Measurements from ENCODE around the gene SMIM22.
"Not testable (repeated sequence)": the region's sequence is repeated elsewhere in the genome, so short reads cannot be mapped to it uniquely, and the experiment has no call there.

The SMIM22 gene

DNA sequence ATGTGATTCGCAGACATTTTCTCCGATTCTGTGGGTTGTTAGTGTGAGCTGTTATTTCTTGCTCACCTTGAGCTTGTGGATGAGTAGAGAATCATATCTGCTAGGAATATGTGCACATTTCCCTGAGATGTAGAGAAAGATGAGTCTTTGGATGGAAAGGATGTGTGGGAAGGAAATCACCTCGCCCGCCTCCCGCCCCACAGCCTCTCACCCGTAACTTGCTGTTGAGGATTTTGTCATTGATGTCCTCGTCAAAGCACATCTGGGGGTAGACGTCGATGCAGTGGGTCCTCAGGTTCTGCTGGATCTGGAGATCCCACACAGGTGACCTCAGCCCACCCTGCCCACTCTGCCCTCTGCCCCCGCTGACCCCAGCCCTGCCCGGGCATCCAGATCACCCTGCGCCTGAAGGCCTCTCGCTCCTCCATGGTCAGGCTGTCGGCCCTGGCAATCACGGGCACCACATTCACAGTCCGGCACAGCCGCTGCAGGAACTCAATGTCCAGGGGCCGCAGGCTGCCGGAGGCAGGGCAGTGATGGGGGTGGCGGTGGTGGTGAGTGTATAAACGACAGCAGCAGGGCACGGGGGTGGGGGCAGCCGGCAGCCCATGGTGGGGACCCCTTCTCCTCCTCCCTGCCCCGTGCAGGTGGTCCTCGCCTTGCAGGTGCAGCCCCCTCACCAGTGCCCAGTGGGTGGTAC is 11.8 kb upstream of the SMIM22 start:
- DNase-seq (ENCODE audit: low spot score in 2 of 2) (no peak), ATAC-seq (ENCODE audit: low read depth) (no peak)
- Mint-ChIP-seq H3K4me3 (no peak overlapping the region), H3K27ac (no peak overlapping the region), H3K4me1 (peaks cover 4% of the 10 kb centered on the region), H3K9me3 (no peaks in the 10 kb centered on the region), H3K27me3 (no peaks in the 10 kb centered on the region), H3K36me3 (no peaks in the 10 kb centered on the region)

DNA sequence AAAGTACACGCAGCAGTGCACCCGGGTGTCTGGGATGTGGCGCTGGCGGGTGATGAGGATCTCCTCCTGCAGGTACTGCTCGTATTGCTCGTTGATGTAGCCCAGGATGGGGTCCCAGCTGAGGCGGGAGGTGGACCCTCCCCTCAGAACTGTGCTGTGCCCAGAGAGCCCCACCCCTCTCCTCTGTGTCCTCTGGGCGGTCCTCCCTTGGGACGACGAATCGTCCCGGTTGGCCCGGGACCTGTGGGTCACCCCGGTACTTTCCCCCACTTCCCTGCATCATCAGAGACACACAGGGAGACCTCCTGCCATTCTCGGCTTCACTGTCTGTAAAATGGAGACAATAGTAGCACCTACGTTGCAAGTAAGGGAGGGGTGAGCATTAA is 11.2 kb upstream of the SMIM22 start:
- H3K9me3 Mint-ChIP-seq = no peaks in the 10 kb centered on the region
- no peak overlapping the region for H3K27ac Mint-ChIP-seq
- no peaks in the 10 kb centered on the region for H3K36me3 Mint-ChIP-seq
- H3K4me1 Mint-ChIP-seq = peaks cover 4% of the 10 kb centered on the region
- H3K27me3 Mint-ChIP-seq = no peaks in the 10 kb centered on the region
- no peak overlapping the region for H3K4me3 Mint-ChIP-seq
- no peak for DNase-seq (ENCODE audit: low spot score in 2 of 2)
- ATAC-seq (ENCODE audit: low read depth) = no peak

DNA sequence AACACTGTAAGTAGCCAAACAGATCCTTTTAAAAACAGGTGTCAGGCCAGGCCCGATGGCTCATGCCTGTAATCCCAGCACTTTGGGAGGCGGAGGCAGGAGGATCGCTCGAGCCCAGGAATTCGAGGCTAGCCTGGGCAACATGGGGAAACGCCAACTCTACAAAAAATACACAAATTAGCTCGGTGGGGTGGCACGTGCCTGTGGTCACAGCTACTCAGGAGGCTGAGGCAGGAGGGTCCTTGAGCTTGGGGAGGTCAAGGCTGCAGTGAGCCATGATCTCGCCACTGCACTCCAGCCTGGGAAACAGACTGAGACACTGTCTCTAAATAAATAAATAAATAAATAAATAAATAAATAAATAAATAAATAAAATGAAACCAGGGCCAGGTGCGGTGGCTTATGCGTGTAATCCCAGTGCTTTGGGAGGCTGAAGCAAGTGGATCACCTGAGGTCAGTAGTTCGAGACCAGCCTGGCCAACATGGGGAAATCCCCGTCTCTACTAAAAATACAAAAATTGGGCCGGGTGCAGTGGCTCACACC is 10.7 kb upstream of the SMIM22 start:
- not testable (repeated sequence) for H3K27ac Mint-ChIP-seq

DNA sequence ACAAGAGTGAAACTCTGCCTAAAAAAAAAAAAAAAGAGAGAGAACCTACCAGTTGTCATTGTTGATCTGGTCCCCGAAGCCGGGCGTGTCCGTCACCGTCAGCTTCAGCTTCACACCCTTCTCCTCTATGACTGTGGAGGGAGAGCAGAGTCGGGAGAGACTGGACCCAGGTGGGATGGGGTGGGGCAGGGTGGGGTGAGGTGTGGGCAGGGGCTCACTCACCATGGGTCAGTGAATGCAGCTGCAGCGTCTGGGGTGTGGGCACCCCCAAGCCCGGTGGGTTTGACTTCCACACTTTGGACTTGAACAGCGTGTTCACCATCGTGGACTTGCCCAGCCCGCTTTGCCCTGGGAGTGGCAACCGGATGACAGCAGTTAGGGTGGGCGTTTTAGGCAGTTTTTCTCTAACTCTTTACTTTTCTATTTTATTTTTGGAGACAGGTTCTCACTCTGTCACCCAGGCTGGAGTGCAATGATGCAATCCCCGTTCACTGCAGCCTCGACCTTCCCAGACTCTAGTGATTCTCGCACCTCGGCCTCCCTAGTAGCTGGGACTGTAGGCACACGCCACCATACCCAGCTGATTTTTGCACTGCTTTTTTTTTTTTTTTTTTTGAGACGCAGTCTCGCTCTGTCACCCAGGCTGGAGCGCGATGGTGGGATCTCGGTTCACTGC is 9.3 kb upstream of the SMIM22 start:
- H3K27ac Mint-ChIP-seq = no peak overlapping the region
- peaks cover 4% of the 10 kb centered on the region for H3K4me1 Mint-ChIP-seq
- DNase-seq (ENCODE audit: low spot score in 2 of 2) (no peak), ATAC-seq (ENCODE audit: low read depth) (no peak)
- no peaks in the 10 kb centered on the region for H3K9me3 Mint-ChIP-seq
- H3K27me3 Mint-ChIP-seq = peaks cover under 1% of the 10 kb centered on the region
- H3K36me3 Mint-ChIP-seq = no peaks in the 10 kb centered on the region
- H3K4me3 Mint-ChIP-seq = no peak overlapping the region

More for the DNA sequence above, 10.7 kb upstream of the SMIM22 start:
- not testable (repeated sequence) for H3K36me3 Mint-ChIP-seq; H3K9me3 Mint-ChIP-seq; ATAC-seq (ENCODE audit: low read depth); H3K27me3 Mint-ChIP-seq; H3K4me1 Mint-ChIP-seq; DNase-seq (ENCODE audit: low spot score in 2 of 2); H3K4me3 Mint-ChIP-seq

DNA sequence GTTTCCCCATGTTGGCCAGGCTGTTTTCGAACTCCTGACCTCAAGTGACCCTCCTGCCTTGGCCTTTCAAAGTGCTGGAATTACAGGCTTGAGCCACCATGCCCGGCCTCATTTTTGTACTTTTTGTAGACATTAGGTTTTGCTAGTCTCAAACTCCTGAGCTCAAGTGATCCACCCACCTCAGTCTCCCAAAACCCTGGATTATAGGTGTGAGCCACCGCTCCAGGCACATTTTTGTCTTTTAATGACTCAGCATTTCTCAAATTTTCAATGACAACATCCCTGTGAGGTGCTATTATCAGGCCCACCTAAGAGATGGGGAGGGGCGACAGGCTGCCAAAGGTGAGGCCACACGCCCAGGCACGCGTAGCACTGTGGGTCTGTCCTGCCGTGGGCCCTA is 8.1 kb upstream of the SMIM22 start:
- no peak overlapping the region for H3K4me3 Mint-ChIP-seq
- H3K27ac Mint-ChIP-seq = no peak overlapping the region
- no peaks in the 10 kb centered on the region for H3K36me3 Mint-ChIP-seq
- DNase-seq (ENCODE audit: low spot score in 2 of 2) (no peak), ATAC-seq (ENCODE audit: low read depth) (no peak)
- H3K9me3 Mint-ChIP-seq = no peaks in the 10 kb centered on the region
- H3K4me1 Mint-ChIP-seq = peaks cover 4% of the 10 kb centered on the region
- H3K27me3 Mint-ChIP-seq = peaks cover 3% of the 10 kb centered on the region

DNA sequence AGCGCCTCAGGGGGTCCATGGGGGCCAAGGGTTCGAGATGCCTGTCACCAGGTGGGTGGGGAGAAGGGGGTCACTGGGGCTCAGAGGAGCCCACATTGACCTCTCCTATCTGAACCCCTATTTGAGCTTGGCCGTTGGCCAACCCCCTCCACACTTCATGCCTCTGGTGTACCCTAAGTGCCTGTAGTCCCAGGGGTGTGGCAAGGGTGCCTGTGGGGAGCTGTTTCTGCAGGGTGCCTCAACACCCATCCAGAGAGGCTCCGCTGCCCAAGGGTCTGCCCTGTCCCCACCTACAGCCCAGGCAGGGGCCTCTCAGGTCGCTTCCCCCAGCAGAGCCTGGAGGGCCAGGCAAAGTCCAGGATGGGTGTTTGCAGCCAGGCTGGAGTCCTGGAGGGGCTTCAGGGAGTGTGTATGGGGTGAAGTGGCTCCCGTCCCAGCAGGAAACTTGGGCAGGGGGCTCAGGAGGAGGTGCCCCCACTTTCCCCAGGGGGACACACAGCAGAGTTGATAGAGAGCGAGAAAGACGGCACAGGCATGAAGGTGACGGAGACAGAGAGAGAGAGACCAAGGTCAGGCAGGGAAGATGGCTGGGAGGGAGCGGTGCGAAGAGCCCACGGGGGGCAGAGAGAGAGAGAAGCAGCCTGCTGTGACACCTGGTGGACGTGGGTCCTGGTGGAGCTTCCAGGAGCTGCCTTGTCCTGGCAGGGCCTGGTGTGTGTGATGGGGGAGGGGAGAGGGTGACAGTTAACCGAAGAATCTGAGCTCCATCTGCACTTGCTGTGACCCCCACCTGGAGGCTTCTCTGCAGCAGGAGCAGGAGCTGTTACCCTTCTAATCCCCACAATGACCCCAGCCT is 7.3 kb upstream of the SMIM22 start, which contains the start of gene SEPTIN12:
TSS of gene SEPTIN12 (minus strand) at position 719 of the 856 bp plus-strand sequence. CDS start at position 19, 700 bp downstream.
- H3K36me3 Mint-ChIP-seq = no peaks in the 10 kb centered on the region
- H3K27me3 Mint-ChIP-seq = peaks cover 3% of the 10 kb centered on the region
- H3K4me1 Mint-ChIP-seq = no peaks in the 10 kb centered on the region
- H3K4me3 Mint-ChIP-seq = no peak within 1 kb of the TSS
- DNase-seq (ENCODE audit: low spot score in 2 of 2) (no peak), ATAC-seq (ENCODE audit: low read depth) (no peak)
- H3K9me3 Mint-ChIP-seq = no peaks in the 10 kb centered on the region
- H3K27ac Mint-ChIP-seq = no peak within 1 kb of the TSS

DNA sequence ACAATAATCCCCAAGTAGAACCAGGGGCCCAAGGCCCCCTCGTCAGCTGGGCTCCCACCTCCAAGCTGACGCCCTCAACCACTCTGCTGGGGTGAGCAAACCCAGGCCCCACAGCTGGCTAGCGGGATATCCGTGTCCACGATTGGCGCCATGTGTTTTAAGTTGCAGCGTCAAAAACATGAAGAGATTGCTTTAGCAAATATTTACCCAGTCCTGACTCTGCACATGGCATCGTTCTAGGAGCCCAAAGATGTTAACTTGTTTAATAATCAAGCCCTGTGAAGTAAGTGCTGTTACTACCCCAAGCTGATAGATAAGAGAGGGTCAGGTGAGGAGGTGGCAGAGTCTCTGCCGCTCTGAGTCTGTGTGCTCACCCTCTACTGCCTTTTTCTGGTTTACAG is 6.7 kb upstream of the SMIM22 start:
- H3K36me3 Mint-ChIP-seq = no peaks in the 10 kb centered on the region
- no peak for ATAC-seq (ENCODE audit: low read depth)
- DNase-seq (ENCODE audit: low spot score in 2 of 2) = no peak
- H3K27ac Mint-ChIP-seq = no peak overlapping the region
- H3K9me3 Mint-ChIP-seq = no peaks in the 10 kb centered on the region
- H3K4me3 Mint-ChIP-seq = no peak overlapping the region
- H3K27me3 Mint-ChIP-seq = peaks cover 3% of the 10 kb centered on the region
- H3K4me1 Mint-ChIP-seq = no peaks in the 10 kb centered on the region

DNA sequence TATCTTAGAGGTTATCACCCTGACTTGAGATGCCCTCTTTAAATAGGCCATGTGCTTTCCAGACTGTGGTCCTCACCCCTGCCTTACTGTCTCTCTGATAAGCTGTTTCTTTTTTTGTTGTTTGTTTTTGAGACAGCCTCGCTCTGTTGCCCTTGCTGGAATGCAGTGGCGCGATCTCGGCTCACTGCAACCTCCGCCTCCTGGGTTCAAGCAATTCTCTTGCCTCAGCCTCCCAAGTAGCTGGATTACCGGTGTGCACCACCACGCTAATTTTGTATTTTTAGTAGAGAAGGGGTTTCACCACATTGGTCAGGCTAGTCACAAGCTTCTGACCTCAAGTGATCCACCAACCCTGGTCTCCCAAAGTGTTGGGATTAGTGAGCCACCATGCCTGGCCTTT is 6.3 kb upstream of the SMIM22 start:
- peaks cover 3% of the 10 kb centered on the region for H3K27me3 Mint-ChIP-seq
- H3K4me3 Mint-ChIP-seq = no peak overlapping the region
- ATAC-seq (ENCODE audit: low read depth) = no peak
- H3K27ac Mint-ChIP-seq = no peak overlapping the region
- no peaks in the 10 kb centered on the region for H3K4me1 Mint-ChIP-seq
- DNase-seq (ENCODE audit: low spot score in 2 of 2) = no peak
- no peaks in the 10 kb centered on the region for H3K36me3 Mint-ChIP-seq
- H3K9me3 Mint-ChIP-seq = no peaks in the 10 kb centered on the region

DNA sequence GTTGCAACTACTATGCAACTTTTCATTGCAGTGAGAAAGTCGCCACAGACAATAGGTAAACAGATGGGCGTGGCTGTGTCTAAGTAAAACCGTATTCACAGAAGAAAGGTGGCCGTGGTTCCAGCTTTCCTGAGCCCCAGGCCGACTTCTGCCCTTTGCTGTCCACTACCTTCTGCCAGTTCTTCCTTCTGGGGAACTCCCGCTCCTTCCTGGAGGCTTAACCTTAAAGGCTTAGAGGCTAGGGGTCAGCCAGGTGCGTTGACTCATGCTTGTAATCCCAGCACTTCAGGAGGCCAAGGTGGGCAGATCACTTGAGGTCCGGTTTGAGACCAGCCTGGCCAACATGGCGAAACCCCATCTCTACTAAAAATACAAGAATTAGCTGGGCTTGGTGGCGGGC is 4.9 kb upstream of the SMIM22 start:
- ATAC-seq (ENCODE audit: low read depth) = no peak
- no peak overlapping the region for H3K27ac Mint-ChIP-seq
- H3K27me3 Mint-ChIP-seq = peaks cover 3% of the 10 kb centered on the region
- no peak overlapping the region for H3K4me3 Mint-ChIP-seq
- no peaks in the 10 kb centered on the region for H3K4me1 Mint-ChIP-seq
- DNase-seq (ENCODE audit: low spot score in 2 of 2) = no peak
- no peaks in the 10 kb centered on the region for H3K36me3 Mint-ChIP-seq
- H3K9me3 Mint-ChIP-seq = no peaks in the 10 kb centered on the region

DNA sequence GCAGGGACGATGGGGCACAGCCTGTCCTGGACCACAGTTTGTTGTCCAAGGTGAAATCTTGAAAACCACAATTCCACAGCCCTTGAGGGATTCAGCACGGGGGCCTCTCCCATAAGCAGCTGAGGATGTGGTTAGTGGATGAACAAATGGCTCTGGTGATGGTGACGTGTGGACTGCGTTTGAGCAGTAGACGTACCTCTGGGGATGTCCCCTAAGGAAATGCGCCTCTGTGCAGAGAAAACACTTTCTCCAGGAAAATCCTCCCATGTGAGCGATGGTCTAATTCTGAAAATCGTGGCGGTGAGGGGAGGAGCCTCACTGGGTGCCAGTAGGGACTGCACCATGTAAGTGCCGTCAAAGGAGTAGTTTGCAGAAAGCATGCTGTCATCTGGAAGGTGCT is 4.3 kb upstream of the SMIM22 start:
- no peak overlapping the region for H3K27ac Mint-ChIP-seq
- DNase-seq (ENCODE audit: low spot score in 2 of 2) (no peak), ATAC-seq (ENCODE audit: low read depth) (no peak)
- no peaks in the 10 kb centered on the region for H3K36me3 Mint-ChIP-seq
- H3K4me1 Mint-ChIP-seq = no peaks in the 10 kb centered on the region
- peaks cover 3% of the 10 kb centered on the region for H3K27me3 Mint-ChIP-seq
- H3K9me3 Mint-ChIP-seq = no peaks in the 10 kb centered on the region
- H3K4me3 Mint-ChIP-seq = no peak overlapping the region

DNA sequence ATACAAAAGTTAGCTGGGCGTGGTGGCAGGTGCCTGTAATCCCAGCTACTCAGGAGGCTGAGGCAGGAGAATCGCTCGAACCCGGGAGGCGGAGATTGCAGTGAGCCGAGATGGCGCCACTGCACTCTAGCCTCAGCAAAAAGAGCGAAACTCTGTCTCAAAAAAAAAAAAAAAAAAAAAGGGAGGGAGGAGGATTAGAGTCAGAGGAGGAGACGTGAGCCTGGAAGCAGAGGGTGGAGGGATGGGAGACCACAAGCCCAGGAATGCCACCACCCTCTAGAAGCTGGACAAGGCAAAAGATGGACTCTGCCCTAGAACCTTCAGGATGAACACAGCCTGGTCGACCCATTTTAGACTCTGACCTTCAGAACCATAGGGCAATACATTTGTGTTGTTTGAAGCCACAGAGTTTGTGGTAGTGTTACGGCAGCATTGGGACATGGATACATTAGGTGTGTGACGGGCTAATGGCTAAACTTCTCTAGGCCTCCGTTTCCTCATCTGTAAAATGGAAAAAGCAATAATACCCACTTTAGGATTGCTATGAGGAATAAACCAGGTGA is 2.1 kb upstream of the SMIM22 start:
- Mint-ChIP-seq H3K27ac (no peak overlapping the region), H3K9me3 (no peaks in the 10 kb centered on the region), H3K27me3 (peaks cover 3% of the 10 kb centered on the region), H3K36me3 (peaks cover 2% of the 10 kb centered on the region), H3K4me1 (no peaks in the 10 kb centered on the region), H3K4me3 (no peak overlapping the region)
- no peak for ATAC-seq (ENCODE audit: low read depth)
- no peak for DNase-seq (ENCODE audit: low spot score in 2 of 2)

DNA sequence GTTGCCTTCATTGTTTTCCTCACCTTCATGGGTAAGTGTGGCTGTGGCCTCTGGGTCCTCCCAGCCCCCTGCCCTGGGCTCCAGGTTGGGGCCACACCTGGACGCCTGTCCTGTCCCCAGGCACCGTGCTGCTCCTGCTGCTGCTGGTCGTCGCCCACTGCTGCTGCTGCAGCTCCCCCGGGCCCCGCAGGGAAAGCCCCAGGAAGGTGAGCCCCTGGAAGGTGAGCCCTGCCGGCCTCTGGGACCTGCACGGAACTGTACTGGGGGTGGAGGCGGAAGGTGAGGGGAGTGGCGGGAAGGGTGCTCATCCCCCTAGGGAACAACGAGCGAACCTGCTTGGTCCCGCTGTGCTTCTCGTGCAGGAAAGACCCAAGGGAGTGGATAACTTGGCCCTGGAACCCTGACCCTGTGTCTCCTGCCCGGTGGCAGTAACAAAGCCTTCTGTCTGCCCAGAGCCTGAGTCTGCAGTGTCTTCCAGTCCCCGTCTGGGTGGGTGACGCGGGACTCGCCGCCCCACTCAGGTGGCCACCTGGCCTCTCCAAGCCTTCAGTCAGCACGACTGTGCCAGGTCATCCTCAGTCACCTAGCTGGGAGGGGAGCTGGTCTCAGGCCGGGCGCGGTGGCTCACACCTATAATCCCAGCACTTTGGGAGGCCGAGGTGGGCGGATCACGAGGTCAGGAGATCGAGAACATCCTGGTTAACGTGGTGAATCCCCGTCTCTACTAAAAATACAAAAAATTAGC is 831 bp downstream of the SMIM22 start:
- no peak overlapping the region for H3K27ac Mint-ChIP-seq
- peaks cover 2% of the 10 kb centered on the region for H3K36me3 Mint-ChIP-seq
- no peak overlapping the region for H3K4me3 Mint-ChIP-seq
- no peaks in the 10 kb centered on the region for H3K9me3 Mint-ChIP-seq
- ATAC-seq (ENCODE audit: low read depth) (no peak), DNase-seq (ENCODE audit: low spot score in 2 of 2) (no peak)
- H3K4me1 Mint-ChIP-seq = peaks cover 6% of the 10 kb centered on the region
- peaks cover 2% of the 10 kb centered on the region for H3K27me3 Mint-ChIP-seq

DNA sequence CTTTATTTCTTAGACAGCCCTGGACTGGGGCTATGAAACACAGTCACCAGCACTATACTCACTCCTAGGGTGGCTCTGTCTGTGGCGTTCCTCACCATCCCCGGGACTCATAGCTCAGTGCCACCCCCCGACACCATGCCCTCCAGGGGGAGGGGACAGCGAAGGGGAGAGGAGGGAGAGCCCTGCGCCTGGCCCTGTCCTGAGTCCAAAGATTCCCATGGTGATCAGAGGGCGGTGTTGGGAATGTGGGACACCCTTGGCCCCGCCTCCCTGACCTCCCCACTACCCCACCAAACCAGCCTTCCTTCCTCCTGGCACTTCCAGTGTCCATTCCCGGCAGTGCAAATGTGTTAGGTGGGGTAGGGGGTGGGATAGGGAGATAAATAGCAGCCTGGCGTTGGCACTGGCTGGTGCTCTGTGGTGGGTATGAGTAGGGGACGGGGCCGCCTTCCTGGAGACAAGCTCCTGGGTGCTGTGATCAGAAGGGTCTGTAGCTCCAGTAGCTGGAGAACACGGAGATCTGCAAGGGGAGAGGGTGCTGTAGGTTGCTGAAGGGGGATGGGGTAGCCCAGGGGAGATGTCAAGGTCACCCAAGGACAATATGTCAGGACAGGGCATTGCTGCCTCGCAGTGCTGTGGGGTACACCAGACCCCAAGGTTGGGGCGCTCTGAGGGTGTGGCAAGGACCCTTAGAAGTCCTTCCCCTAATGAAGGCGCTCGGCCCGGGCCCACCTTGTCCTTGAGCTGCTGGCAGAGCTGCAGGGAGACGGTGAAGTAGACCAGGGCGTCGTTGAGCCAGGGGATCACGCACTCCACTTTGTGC is 2.0 kb downstream of the SMIM22 start:
- Mint-ChIP-seq H3K9me3 (no peaks in the 10 kb centered on the region), H3K27me3 (no peaks in the 10 kb centered on the region), H3K4me3 (no peak overlapping the region), H3K27ac (no peak overlapping the region), H3K36me3 (peaks cover 2% of the 10 kb centered on the region), H3K4me1 (peaks cover 6% of the 10 kb centered on the region)
- ATAC-seq (ENCODE audit: low read depth) (no peak), DNase-seq (ENCODE audit: low spot score in 2 of 2) (no peak)

Data from memory B cell (primary cell).